Upper lobe of left lung (tissue), 6 donors: Measurements from ENCODE around the gene ANXA4. TPM values are rescaled to one million over a fixed set of nuclear protein-coding genes. Genes with fewer than 3 reads are reported as not detected.

Source experiments
- ATAC-seq, 2 donors: fragments of 200-7000 bp; cut with Tn5 transposase; one replicate each; pipeline ENCODE4 v1.9.1; 2022; ENCODE audit warnings: mild to moderate bottlenecking in 2 of 2, moderate library complexity in 2 of 2; ENCODE audit not compliant: low FRiP score in 2 of 2
- DNase-seq, 2 donors: peaks; one replicate each; pipeline ENCODE4 v3.0.0-alpha.2; 2019 to 2020
- H3K27ac ChIP-seq, 4 donors: fragments of 200-600 bp; sonication (generic); one replicate each; pipeline ENCODE4 v1.5.1; 2016 to 2019
- H3K27me3 ChIP-seq, 4 donors: fragments of 200-600 bp; sonication (generic); one replicate each; pipeline ENCODE4 v1.5.1; 2017 to 2019
- H3K36me3 ChIP-seq, 4 donors: fragments of 200-600 bp; sonication (generic); one replicate each; pipeline ENCODE4 v1.5.1; 2016 to 2019
- H3K4me1 ChIP-seq, 4 donors: fragments of 200-600 bp; sonication (generic); one replicate each; pipeline ENCODE4 v1.5.1; 2018 to 2019
- H3K4me3 ChIP-seq, 4 donors: fragments of 200-600 bp; sonication (generic); one replicate each; pipeline ENCODE4 v1.5.1; 2017 to 2019; ENCODE audit warnings: mild to moderate bottlenecking in 2 of 4, moderate library complexity in 1 of 4
- H3K9me3 ChIP-seq, 4 donors: fragments of 200-600 bp; sonication (generic); one replicate each; pipeline ENCODE4 v1.5.1; 2018 to 2019
- EP300 ChIP-seq, 4 donors: sonication (generic); formaldehyde crosslinking; IDR thresholded peaks; one replicate each; pipeline ENCODE4 v1.5.1; 2017; ENCODE audit warnings: antibody characterized with exemption in 4 of 4, control low read depth in 2 of 4
- POLR2A ChIP-seq, 4 donors: fragments of 450-650 bp; IDR thresholded peaks; one replicate each; pipeline ENCODE4 v1.5.1; 2016 to 2017; ENCODE audit warnings: antibody characterized with exemption in 4 of 4, mild to moderate bottlenecking in 2 of 4
- POLR2AphosphoS5 ChIP-seq, 2 donors: sonication (generic); formaldehyde crosslinking; IDR thresholded peaks; one replicate each; pipeline ENCODE4 v1.5.1; 2017; ENCODE audit warnings: antibody characterized with exemption in 2 of 2
- WGBS, 2 donors: methylation state at CpG; one replicate each; pipeline ENCODE4 v1.1.5; 2017 to 2018; 5-methylcytosine and 5-hydroxymethylcytosine counted together
- total RNA-seq, 6 donors: library from RNA; depleted of rRNA in 4 of 6; stranded (reverse); fragments of >200 nt in 4 of 6; gene quantifications; one replicate each; pipeline versions ENCODE4 v1.1.0 to v1.2.1, GENCODE V29; 2016 to 2021
- TF ChIP-seq, protein P1 (sequence below), 6 experiments: fragments of 450-650 bp in 4 of 6; fragments of 200-600 bp in 2 of 6; sonication (generic) in 2 of 6; IDR thresholded peaks; one replicate each; pipeline ENCODE4 v1.5.1; 2016 to 2019; ENCODE audit warnings: antibody characterized with exemption in 6 of 6
- donor health status: DM: no; HTN: no; CAD: no; lungs with moderate emphysema.
- donor health status: DM: no; HTN: yes; CAD: no; lungs with severe emphysema.

Gene ANXA4
- total RNA-seq, 6 donors from 2014 or later = 84.0 to 214 (median 161) TPM

DNA sequence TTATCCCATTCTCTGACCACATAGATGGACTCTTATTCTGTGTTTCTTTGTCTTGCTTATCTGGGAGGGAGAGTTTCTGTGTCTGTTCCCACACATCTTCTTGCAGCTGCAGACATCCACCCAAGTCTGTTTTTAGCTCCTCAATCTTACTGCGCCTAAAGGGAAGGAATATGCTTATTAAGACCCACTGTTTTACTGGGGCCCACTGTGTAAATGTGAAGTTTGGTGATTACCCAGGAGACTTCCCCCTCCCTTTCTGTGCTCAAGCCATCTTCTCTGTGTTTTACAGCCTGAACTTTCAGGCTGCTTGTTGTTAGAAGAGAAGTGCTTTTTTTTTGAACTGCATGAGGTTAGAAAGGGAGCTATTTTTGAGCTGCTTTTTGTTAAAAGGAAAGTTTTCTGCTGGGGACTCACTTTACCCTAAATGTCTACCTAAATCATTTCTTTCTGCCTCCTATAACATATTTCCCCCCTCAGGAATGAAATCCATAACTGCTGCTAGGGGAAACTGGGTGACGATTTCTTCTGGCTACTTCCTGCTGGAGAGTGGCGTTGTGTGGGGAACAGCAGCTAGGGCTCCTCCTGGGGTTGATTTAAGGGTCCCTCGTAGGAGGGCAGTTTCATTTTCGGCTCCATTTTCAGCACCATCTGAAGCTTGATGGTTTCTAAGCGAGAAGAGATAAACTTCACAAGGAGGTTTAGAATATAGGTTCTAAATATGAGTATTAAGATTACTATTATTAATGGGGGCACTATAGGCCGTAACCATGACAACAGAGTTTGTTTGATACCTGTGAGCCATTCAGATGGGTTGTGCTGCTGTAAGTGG is 48.1 kb downstream of the ANXA4 start:
- H3K36me3 ChIP-seq = peaks cover 0 to 31% (median 7%) of the 10 kb centered on the region in 4 donors
- H3K27me3 ChIP-seq = no peaks in the 10 kb centered on the region
- peak overlapping the region in 3 of 4 donors; percentile 46 to 61 (median 54) for H3K27ac ChIP-seq
- H3K4me1 ChIP-seq = peaks cover 7 to 12% (median 10%) of the 10 kb centered on the region in 4 donors
- TF ChIP-seq POLR2AphosphoS5 (IDR thresholded peaks at IDR 0.05) (no peak), POLR2A (IDR thresholded peaks at IDR 0.05) (no peak), EP300 (IDR thresholded peaks at IDR 0.05) (no peak)
- TF ChIP-seq, protein P1, sequence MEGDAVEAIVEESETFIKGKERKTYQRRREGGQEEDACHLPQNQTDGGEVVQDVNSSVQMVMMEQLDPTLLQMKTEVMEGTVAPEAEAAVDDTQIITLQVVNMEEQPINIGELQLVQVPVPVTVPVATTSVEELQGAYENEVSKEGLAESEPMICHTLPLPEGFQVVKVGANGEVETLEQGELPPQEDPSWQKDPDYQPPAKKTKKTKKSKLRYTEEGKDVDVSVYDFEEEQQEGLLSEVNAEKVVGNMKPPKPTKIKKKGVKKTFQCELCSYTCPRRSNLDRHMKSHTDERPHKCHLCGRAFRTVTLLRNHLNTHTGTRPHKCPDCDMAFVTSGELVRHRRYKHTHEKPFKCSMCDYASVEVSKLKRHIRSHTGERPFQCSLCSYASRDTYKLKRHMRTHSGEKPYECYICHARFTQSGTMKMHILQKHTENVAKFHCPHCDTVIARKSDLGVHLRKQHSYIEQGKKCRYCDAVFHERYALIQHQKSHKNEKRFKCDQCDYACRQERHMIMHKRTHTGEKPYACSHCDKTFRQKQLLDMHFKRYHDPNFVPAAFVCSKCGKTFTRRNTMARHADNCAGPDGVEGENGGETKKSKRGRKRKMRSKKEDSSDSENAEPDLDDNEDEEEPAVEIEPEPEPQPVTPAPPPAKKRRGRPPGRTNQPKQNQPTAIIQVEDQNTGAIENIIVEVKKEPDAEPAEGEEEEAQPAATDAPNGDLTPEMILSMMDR (IDR thresholded peaks at IDR 0.05) = no peak
- ATAC-seq = peak in 1 of 2 donors; percentile 45
- H3K4me3 ChIP-seq = no peak overlapping the region
- DNase-seq = no peak
- WGBS, 2 donors = 49 to 60% methylated on average over 7 of the region's 7 CpGs
- H3K9me3 ChIP-seq = no peaks in the 10 kb centered on the region

DNA sequence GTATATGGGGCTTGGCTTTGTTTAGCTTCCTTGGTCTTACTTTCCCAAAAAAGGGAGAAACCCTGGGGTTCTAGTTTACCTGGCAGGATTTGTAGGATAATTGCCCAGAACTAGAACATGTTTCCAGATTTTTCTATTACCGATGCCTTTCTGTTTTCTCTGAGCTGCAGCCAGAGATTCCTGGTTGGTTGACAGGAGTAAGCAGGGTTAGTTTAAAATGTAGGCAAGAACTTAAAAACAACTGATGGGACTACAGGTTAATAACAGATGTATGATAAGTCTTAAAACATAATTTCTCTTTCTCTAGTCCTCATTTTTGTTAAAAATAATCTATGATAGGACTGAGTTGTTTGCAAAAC is 48.6 kb downstream of the ANXA4 start:
- Histone ChIP-seq H3K27ac (peak overlapping the region in 3 of 4 donors; percentile 46 to 61 (median 54)), H3K4me1 (peaks cover 7 to 12% (median 10%) of the 10 kb centered on the region in 4 donors), H3K9me3 (no peaks in the 10 kb centered on the region), H3K36me3 (peaks cover 0 to 27% (median 7%) of the 10 kb centered on the region in 4 donors), H3K4me3 (no peak overlapping the region), H3K27me3 (no peaks in the 10 kb centered on the region)
- no peak for TF ChIP-seq EP300 (IDR thresholded peaks at IDR 0.05)
- TF ChIP-seq, protein P1 (IDR thresholded peaks at IDR 0.05) = no peak
- TF ChIP-seq POLR2A (IDR thresholded peaks at IDR 0.05) = no peak
- TF ChIP-seq POLR2AphosphoS5 (IDR thresholded peaks at IDR 0.05) = no peak
- DNase-seq = no peak
- WGBS, 2 donors = 57 to 92% methylated on average over 1 of the region's 1 CpG
- ATAC-seq = no peak

DNA sequence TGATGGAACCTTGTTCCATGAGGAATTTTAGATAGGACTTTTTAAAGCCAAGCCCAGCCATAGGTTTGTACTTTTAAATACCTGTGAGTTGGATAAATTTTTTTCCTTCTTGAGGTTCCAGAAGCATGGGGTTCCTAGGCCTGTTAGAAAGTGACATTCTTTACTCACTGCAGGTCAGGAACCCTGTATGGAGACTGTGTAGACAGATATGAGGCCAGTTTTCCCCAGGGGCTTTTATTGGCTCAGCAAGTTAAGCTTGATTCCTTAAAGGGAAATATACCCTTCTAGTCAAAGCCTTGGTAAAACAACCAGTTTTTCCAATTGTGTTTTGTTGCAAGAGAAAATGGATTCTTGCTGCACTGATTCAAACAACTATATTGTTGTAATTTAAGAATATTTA is 49.1 kb downstream of the ANXA4 start:
- H3K27ac ChIP-seq = peak overlapping the region in 1 of 4 donors; percentile 61
- no peaks in the 10 kb centered on the region for H3K9me3 ChIP-seq
- ATAC-seq (no peak), DNase-seq (no peak)
- H3K4me3 ChIP-seq = no peak overlapping the region
- no peaks in the 10 kb centered on the region for H3K27me3 ChIP-seq
- H3K36me3 ChIP-seq = peaks cover 0 to 27% (median 7%) of the 10 kb centered on the region in 4 donors
- H3K4me1 ChIP-seq = peaks cover 7 to 12% (median 10%) of the 10 kb centered on the region in 4 donors
- TF ChIP-seq, protein P1 (IDR thresholded peaks at IDR 0.05) = no peak

DNA sequence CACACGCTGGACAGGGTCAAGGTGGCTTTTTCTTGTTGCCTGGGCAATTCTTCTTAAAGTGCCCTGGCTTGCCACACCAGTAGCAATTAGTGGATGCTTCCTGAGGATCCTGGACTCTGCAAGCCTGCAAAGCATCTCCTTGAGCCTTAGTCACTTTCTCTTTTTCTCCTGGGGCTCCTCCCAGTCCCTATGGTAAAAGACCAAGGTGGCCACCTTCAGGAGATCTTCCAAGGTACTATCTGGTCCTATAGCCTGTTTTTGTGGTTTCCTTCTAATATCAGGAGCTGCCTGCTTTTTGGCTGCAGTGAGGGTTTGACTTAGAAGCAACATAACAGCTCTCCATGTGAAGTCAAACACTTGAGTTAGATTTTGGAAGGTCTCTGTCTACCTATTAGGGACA is 54.2 kb downstream of the ANXA4 start:
- no peak for ATAC-seq
- 93 to 100% methylated on average over 1 of the region's 1 CpG for WGBS, 2 donors

More for the DNA sequence above, 54.2 kb downstream of the ANXA4 start:
- DNase-seq = no peak
- TF ChIP-seq, protein P1 (IDR thresholded peaks at IDR 0.05) = no peak
- TF ChIP-seq POLR2AphosphoS5 (IDR thresholded peaks at IDR 0.05) = no peak
- no peak for TF ChIP-seq POLR2A (IDR thresholded peaks at IDR 0.05)
- no peak for TF ChIP-seq EP300 (IDR thresholded peaks at IDR 0.05)
- Histone ChIP-seq H3K27ac (no peak overlapping the region), H3K4me1 (peaks cover 9 to 19% (median 12%) of the 10 kb centered on the region in 4 donors), H3K4me3 (no peak overlapping the region), H3K9me3 (no peaks in the 10 kb centered on the region), H3K36me3 (peaks cover 0 to 2% (median 0%) of the 10 kb centered on the region in 4 donors), H3K27me3 (no peaks in the 10 kb centered on the region)
